GM11168 (cell line): ENCODE data around the gene CASK.

Experiments used
- in situ Hi-C: fragments of 300-500 bp; cut with MboI; formaldehyde crosslinking; loops from one replicate; pipeline ENCODE4 v1.12.0; 2022; ENCODE audit warnings: low sequenced_read_pairs; ENCODE audit not compliant: unreplicated experiment

Gene CASK

DNA sequence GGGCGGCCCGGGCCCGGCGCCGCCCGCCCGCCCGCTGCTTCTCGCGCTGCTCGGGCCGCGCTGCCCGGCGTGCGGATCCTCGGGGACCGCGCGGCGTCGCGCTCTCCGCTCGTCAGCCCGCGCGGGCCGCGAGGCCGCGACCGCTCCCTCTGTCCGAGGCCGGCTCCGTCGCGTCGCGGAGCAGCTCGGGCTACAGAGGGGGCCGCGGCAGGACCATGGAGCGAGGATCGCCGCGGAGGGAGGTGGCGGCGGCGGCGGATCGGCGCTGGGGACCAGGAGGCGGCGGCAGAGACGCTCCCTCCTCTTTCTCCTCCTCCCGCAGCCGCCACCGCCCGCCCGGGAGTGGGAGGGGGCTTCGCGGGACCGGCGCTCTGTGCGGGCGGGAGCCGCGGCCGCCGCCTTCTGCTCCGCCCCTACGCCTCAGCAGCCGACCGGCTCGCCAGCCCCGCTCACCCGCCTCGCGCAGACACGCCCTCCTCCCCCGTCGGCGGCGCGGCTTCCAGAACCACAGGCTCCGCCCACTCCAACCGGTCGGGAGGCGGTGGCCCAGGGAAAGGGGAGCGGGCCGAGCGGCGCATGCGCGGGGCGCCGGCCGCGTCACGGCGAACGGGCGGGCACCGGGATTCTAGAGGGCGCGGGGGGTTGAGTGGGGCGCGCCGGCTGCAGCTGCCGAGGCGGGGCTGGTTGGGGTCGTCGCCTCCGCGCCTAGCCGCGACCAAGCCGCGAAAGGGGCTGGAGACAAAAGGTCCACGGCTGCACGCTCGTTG is at the start of gene CASK:
Gene CASK, minus strand, starts transcription at position 344 of the 767 bp plus-strand sequence. CDS start 566 bp downstream, outside the sequence.
- in situ Hi-C loops, result no loop called here

DNA sequence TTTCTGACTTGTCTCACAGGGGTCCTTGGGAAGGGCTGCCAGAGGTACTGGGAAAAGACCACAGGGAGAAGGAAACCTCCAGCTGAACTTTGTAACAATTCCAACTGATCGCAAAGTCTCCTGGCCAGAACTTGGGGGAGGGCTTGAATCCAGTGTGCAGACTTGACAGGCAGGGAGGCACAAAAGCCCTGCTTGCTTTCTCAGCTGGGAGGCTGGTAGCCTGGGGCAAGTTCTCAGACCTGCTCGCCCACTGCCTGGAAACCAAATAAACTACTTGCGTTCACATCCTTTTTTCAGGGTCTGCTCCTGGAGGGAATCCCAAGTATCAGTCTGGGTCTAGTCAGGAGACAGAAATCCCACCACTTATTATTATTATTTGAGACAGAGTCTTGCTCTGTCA is 48.0 kb upstream of the CASK start:
- in situ Hi-C loops, result no loop called here

- in situ Hi-C loops, result no loop called here
Observed at GRCh38 chrX:41970419-41970818, 47.1 kb upstream of the CASK start.

DNA sequence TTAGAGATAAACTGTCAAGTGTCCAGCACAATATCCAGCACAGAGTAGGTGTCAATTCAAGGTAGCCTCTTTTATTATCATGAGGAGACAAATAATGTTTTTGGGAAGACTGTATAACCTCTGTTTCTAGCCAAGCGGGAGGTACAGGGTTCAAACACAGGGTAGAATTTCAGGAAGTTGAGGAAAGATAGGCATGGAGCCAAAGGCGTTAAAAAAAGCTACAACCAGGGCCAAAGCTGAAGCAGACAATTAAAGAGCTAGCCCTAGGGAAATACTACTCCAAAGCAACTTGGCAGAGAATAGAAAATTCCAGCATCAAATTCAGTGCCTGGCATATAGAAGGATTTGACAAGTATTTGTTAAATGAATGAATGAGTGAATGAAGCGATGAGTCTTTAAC is 40.0 kb upstream of the CASK start:
- in situ Hi-C loops, result no loop called here

DNA sequence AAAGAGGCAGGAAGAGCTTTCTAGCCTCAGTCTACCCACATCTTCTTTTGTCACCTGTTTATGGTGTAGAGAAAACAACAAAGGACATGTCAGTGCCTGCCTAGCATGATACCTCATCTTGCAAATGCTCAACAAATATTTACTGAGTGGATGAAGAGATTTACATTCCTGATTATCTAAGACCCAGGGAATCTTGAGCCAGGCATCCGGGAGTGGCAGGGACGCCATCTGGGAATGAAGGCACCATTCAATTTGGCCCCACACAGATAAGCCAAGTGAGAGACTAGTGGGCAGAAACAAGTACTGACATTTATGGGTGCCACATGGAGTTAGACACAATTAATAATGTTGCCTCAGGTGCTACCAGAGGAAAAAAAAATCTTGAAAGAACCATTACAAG is 36.8 kb upstream of the CASK start:
- in situ Hi-C loops, result no loop called here

DNA sequence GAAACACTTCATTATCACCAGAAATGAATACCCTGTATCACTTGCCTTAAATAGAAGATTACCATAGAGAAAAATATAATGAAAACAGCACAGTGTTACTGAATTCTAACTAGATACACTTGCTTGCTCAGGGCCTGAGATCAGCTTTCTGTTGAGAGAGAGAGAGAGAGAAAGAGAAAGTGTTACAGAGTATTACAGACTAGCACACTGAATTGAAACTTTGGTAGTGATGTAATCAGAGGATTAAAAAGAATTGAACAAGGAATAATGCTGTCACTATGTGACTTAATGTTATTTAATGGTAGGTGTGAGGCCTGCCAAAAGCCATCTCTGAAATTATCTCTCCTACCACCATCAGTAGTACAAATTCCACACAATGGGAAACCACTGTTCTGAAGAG is 35.5 kb upstream of the CASK start:
- in situ Hi-C loops, result no loop called here

GRCh38 chrX:41956027-41956426 is 32.7 kb upstream of the CASK start:
- in situ Hi-C loops, result no loop called here

- in situ Hi-C loops, result no loop called here
Observed at GRCh38 chrX:41952102-41952501, 28.7 kb upstream of the CASK start.

GRCh38 chrX:41946989-41947612 is 23.7 kb upstream of the CASK start:
- in situ Hi-C loops, result no loop called here

DNA sequence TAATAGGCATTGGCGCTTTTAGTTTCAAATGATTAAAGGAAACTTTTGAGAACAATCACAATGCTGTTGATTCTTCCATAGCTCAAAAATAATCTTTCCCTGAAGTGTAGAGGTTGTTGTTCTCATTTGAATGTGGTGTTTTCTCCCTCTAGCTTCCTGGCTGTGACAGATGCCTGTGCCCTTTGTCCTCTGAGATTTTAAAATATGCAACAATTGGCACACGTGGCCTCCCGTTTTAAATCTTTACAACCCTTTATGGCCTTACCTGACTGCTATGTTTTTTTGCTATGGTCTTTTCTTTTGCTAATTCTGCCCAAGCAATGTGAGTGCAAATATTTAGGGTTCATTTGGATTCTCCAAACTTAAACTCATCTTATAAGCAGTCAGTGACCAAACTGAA is 22.9 kb upstream of the CASK start:
- in situ Hi-C loops, result no loop called here

DNA sequence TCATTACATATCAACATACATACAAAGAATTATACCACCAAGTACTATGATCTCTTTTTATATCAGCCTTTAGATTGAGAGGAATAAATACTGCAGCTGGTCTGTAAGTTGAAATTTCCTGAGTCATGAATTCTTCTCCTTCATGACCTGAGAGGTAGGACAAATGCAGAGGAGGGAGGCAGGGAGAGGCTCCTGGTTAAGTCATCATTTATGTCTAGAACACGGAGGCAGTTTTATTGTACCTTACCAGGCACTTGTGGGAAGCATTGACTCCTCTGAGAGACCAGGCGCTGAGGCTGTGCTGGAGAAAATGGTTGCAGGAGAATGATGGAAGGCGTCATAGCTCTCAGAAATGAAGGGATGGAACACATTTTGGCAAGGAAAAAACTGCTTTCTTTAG is 12.5 kb upstream of the CASK start:
- in situ Hi-C loops, result no loop called here

GRCh38 chrX:41933546-41933945 is 10.2 kb upstream of the CASK start:
- in situ Hi-C loops, result no loop called here

- in situ Hi-C loops, result no loop called here
Observed at GRCh38 chrX:41932885-41933284, 9.5 kb upstream of the CASK start.

- in situ Hi-C loops, result no loop called here
Observed at GRCh38 chrX:41931591-41931990, 8.2 kb upstream of the CASK start.

GRCh38 chrX:41923978-41924683 is 777 bp upstream of the CASK start:
- in situ Hi-C loops, result no loop called here

- in situ Hi-C loops, result no loop called here
Observed at GRCh38 chrX:41922431-41923151, 763 bp downstream of the CASK start.

- in situ Hi-C loops, result no loop called here
Observed at GRCh38 chrX:41921492-41922430, 1.6 kb downstream of the CASK start.

DNA sequence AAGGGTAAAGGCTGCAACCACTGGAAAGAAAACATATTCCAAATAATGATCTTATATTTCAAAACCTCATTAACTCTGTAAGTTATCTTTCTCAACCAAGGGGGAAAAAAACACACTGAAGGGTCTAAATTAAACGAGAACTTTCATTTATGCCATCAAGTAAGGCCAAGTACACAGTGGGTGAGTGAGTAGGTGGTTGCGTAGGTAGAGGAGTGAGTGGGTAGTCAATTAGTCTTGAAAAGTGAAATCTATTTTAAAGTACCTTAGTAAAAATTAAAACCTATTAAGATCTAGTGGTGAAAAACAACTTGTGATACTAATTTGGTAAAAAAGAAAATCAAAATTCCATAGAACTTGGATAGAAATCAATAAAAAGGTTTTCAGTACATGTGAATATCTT is 3.5 kb downstream of the CASK start:
- in situ Hi-C loops, result no loop called here

- in situ Hi-C loops, result no loop called here
Observed at GRCh38 chrX:41917517-41917916, 5.8 kb downstream of the CASK start.

- in situ Hi-C loops, result no loop called here
Observed at GRCh38 chrX:41913476-41913875, 9.9 kb downstream of the CASK start.
